Lung (tissue), 12 donors: ENCODE results near the gene PCDHGB7. TPM values are rescaled to one million over a fixed set of nuclear protein-coding genes. Genes with fewer than 3 reads are reported as not detected.
A peak's percentile ranks its signal among the peaks of the same experiment; 100 is the strongest.
"Not testable (repeated sequence)": the region's sequence is repeated elsewhere in the genome, so short reads cannot be mapped to it uniquely, and the experiment has no call there.

Source experiments
- ATAC-seq: fragments of 200-7000 bp; cut with Tn5 transposase; one replicate; pipeline ENCODE4 v1.9.1; 2020; ENCODE audit warnings: moderate number of reproducible peaks; ENCODE audit not compliant: insufficient read depth, low FRiP score
- DNase-seq, 3 donors: peaks; one replicate each; pipeline ENCODE4 v3.0.0-alpha.2; 2013 to 2017
- H3K27ac ChIP-seq, 2 donors: one replicate each; pipeline ENCODE4 v1.5.1; 2013; ENCODE audit warnings: mild to moderate bottlenecking in 2 of 2, moderate library complexity in 2 of 2, control low read depth in 1 of 2, inconsistent platforms in 1 of 2, low read depth in 1 of 2, low read length in 1 of 2
- H3K27me3 ChIP-seq, 3 donors: one replicate each; pipeline ENCODE4 v1.5.1; 2013; ENCODE audit warnings: low read length in 2 of 3; ENCODE audit not compliant: control insufficient read depth in 3 of 3, insufficient read depth in 3 of 3
- H3K36me3 ChIP-seq, 4 donors: one replicate each; pipeline ENCODE4 v1.5.1; 2013; ENCODE audit warnings: low read length in 4 of 4, mild to moderate bottlenecking in 1 of 4, moderate library complexity in 1 of 4; ENCODE audit not compliant: control insufficient read depth in 4 of 4, insufficient read depth in 4 of 4
- H3K4me1 ChIP-seq, 5 donors: one replicate each; pipeline ENCODE4 v1.5.1; 2013; ENCODE audit warnings: low read length in 5 of 5, mild to moderate bottlenecking in 2 of 5, moderate library complexity in 1 of 5; ENCODE audit not compliant: control insufficient read depth in 5 of 5, insufficient read depth in 5 of 5
- H3K4me3 ChIP-seq: one replicate; pipeline ENCODE4 v1.5.1; 2013; ENCODE audit warnings: mild to moderate bottlenecking, control low read depth, moderate library complexity
- H3K9ac ChIP-seq, 2 donors: one replicate each; pipeline ENCODE4 v1.5.1; 2013; ENCODE audit warnings: low read length in 2 of 2, control low read depth in 1 of 2; ENCODE audit not compliant: insufficient read depth in 1 of 2
- H3K9me3 ChIP-seq, 4 donors: one replicate each; pipeline ENCODE4 v1.5.1; 2013; ENCODE audit warnings: low read length in 3 of 4, mild to moderate bottlenecking in 1 of 4, moderate library complexity in 1 of 4; ENCODE audit not compliant: control insufficient read depth in 4 of 4, insufficient read depth in 3 of 4
- CTCF ChIP-seq: IDR thresholded peaks from 2 replicates; pipeline ENCODE4 v1.5.1; 2012; ENCODE audit warnings: mild to moderate bottlenecking; ENCODE audit errors: control extremely low read depth, extremely low read depth
- whole genome bisulfite sequencing, 2 donors: extraction: QIAGEN DNeasy Blood & Tissue Kit; methylation state at CpG; one replicate each; pipeline ENCODE4 v1.1.7; 2013; 5-methylcytosine and 5-hydroxymethylcytosine counted together
- polyA plus RNA-seq, 2 donors: library from polyadenylated mRNA; stranded (reverse); fragments of 200-250 nt; gene quantifications; one replicate each; pipeline ENCODE4 v1.2.1, GENCODE V29; 2013
- total RNA-seq, 2 donors: library from RNA; depleted of rRNA in 1 of 2; stranded (reverse); fragments of >200 nt in 1 of 2; gene quantifications; one replicate each; pipeline ENCODE4 v1.2.1, GENCODE V29; 2014 to 2021
- donor health status: control.
- donor health status: control.
- donor health status: Bipolar disorder and iron deficiency.
- donor health status: healthy.
- donor health status: DM: yes; HTN: yes; CAD: no.

PCDHGB7 gene
- total and polyA plus RNA-seq, 4 donors: 1.6 to 18.1 (median 10.6) TPM

GRCh38 chr5:141412854-141413539, 4.5 kb upstream of the PCDHGB7 start, which contains the start of gene PCDHGA10:
Gene PCDHGA10, plus strand, starts transcription at chr5:141412987. Its CDS starts 189 bp downstream, at chr5:141413176.
- DNase-seq: peak; percentile 60 to 67 (median 66)
- Histone ChIP-seq H3K27me3 (peaks cover 0 to 7% (median 7%) of the 10 kb centered on the region in 3 donors), H3K9me3 (peaks cover 0 to 54% (median 28%) of the 10 kb centered on the region in 4 donors), H3K27ac (no peak within 1 kb of the TSS), H3K4me1 (peaks cover 0 to 2% (median 0%) of the 10 kb centered on the region in 5 donors), H3K4me3 (no peak within 1 kb of the TSS), H3K36me3 (peaks cover 0 to 33% (median 0%) of the 10 kb centered on the region in 4 donors), H3K9ac (no peak within 1 kb of the TSS)
- ATAC-seq: no peak
- WGBS, 2 donors: 14 to 16% methylated on average over 31 of the region's 31 CpGs
- peak; percentile 14 for TF ChIP-seq CTCF

GRCh38 chr5:141413540-141414069, 3.9 kb upstream of the PCDHGB7 start:
- Histone ChIP-seq H3K9ac (no peak overlapping the region), H3K27ac (no peak overlapping the region), H3K36me3 (peaks cover 0 to 39% (median 0%) of the 10 kb centered on the region in 4 donors), H3K9me3 (peaks cover 0 to 54% (median 31%) of the 10 kb centered on the region in 4 donors), H3K4me1 (peaks cover 0 to 2% (median 0%) of the 10 kb centered on the region in 5 donors), H3K27me3 (peaks cover 0 to 9% (median 7%) of the 10 kb centered on the region in 3 donors), H3K4me3 (no peak overlapping the region)
- 14 to 17% methylated on average over 25 of the region's 25 CpGs for WGBS, 2 donors
- DNase-seq (no peak), ATAC-seq (no peak)
- TF ChIP-seq CTCF: no peak

- DNase-seq, H3K9ac ChIP-seq, H3K27ac ChIP-seq, H3K27me3 ChIP-seq, H3K4me1 ChIP-seq, ATAC-seq, H3K4me3 ChIP-seq: not testable (repeated sequence)
- Histone ChIP-seq H3K9me3 (peaks cover 0 to 57% (median 31%) of the 10 kb centered on the region in 4 donors), H3K36me3 (peaks cover 0 to 40% (median 0%) of the 10 kb centered on the region in 4 donors)
- WGBS, 2 donors: 25 to 36% methylated on average over 19 to 46 of the region's 46 CpGs
Observed at GRCh38 chr5:141414548-141415274, 2.8 kb upstream of the PCDHGB7 start.

DNA sequence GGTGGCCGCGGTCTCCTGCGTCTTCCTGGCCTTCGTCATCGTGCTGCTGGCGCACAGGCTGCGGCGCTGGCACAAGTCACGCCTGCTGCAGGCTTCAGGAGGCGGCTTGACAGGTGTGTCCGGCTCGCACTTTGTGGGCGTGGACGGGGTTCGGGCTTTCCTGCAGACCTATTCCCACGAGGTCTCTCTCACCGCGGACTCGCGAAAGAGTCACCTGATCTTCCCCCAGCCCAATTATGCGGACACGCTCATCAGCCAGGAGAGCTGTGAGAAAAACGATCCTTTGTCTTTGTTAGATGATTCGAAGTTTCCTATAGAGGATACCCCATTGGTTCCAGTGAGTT, 2.2 kb upstream of the PCDHGB7 start:
- Histone ChIP-seq H3K9me3 (peaks cover 0 to 54% (median 33%) of the 10 kb centered on the region in 4 donors), H3K36me3 (peaks cover 0 to 38% (median 0%) of the 10 kb centered on the region in 4 donors)
- not testable (repeated sequence) for H3K4me3 ChIP-seq, ATAC-seq, H3K4me1 ChIP-seq, H3K27me3 ChIP-seq, DNase-seq, H3K9ac ChIP-seq, H3K27ac ChIP-seq
- WGBS, 2 donors: 23% methylated on average over 24 of the region's 24 CpGs
